ENCODE results near the gene PRDX3.

DNA sequence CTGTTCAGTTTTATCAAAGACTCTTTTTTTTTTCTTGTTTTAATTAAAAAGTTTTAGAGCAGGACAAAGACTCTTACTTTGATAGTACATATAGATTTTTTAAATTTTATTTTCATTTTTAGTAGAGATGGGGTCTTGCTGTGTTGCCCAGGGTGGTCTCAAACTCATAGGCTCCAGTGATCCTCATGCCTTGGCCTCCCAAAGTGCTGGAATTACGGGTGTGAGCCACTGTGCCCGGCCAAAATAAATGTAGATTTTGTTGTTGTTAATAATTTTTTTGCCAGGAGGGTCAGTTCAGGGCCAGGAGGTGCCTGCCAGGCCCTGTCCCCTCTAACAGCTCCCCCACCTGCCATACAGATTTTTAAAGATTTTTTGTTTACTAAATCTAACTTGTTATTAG, 57.7 kb downstream of the PRDX3 start:
- TF ChIP-seq CTCF (IDR thresholded peaks at IDR 0.05), result no peak
- no peak for TF ChIP-seq POLR2A (IDR thresholded peaks at IDR 0.05)

Measured in right lobe of liver (tissue), 4 donors.